GM19324 (cell line): ENCODE data around the gene TPRX1.

ENCODE experiments used
- ATAC-seq: cut with Tn5 transposase; IDR thresholded peaks from one replicate; pipeline ENCODE4 v1.9.1; 2021; ENCODE audit warnings: mild to moderate bottlenecking, moderate library complexity; ENCODE audit not compliant: unreplicated experiment, low FRiP score

Gene TPRX1

GRCh38 chr19:47752440-47753211 lies 51.7 kb downstream of the TPRX1 start:
- no peak for ATAC-seq
